Measurements from ENCODE around the gene P3H4.
"Not testable (repeated sequence)": the region's sequence is repeated elsewhere in the genome, so short reads cannot be mapped to it uniquely, and the experiment has no call there.

Gene P3H4

GRCh38 chr17:41811549-41812380, at the start of gene P3H4:
P3H4 (minus strand) TSS chr17:41811949; CDS start chr17:41811915, 34 bp downstream.
- DNase-seq: peak; percentile 79
- in situ Hi-C loops (cut with HindIII; ENCODE audit: low pct_ligation_motif_present, low pct_unique_long_range_greater_than_20kb, low sequenced_read_pairs): no loop called here

GRCh38 chr17:41860254-41860931, 48.6 kb upstream of the P3H4 start:
- in situ Hi-C loops (cut with HindIII; ENCODE audit: low pct_ligation_motif_present, low pct_unique_long_range_greater_than_20kb, low sequenced_read_pairs): no loop called here
- DNase-seq: no peak

- DNase-seq; in situ Hi-C loops (cut with HindIII; ENCODE audit: low pct_ligation_motif_present, low pct_unique_long_range_greater_than_20kb, low sequenced_read_pairs): not testable (repeated sequence)
Observed at GRCh38 chr17:41851382-41851781, 39.6 kb upstream of the P3H4 start.

- in situ Hi-C loops (cut with HindIII; ENCODE audit: low pct_ligation_motif_present, low pct_unique_long_range_greater_than_20kb, low sequenced_read_pairs): no loop called here
Observed at GRCh38 chr17:41849251-41849990, 37.7 kb upstream of the P3H4 start.

GRCh38 chr17:41848788-41849187, 37.0 kb upstream of the P3H4 start:
- in situ Hi-C loops (cut with HindIII; ENCODE audit: low pct_ligation_motif_present, low pct_unique_long_range_greater_than_20kb, low sequenced_read_pairs): no loop called here
- no peak for DNase-seq

More at GRCh38 chr17:41849251-41849990, 37.7 kb upstream of the P3H4 start:
- no peak for DNase-seq

- DNase-seq: no peak
- in situ Hi-C loops (cut with HindIII; ENCODE audit: low pct_ligation_motif_present, low pct_unique_long_range_greater_than_20kb, low sequenced_read_pairs): no loop called here
Observed at GRCh38 chr17:41844971-41845370, 33.2 kb upstream of the P3H4 start.

- in situ Hi-C loops (cut with HindIII; ENCODE audit: low pct_ligation_motif_present, low pct_unique_long_range_greater_than_20kb, low sequenced_read_pairs); DNase-seq: not testable (repeated sequence)
Observed at GRCh38 chr17:41840781-41841180, 29.0 kb upstream of the P3H4 start.

GRCh38 chr17:41839448-41839847, 27.7 kb upstream of the P3H4 start:
- in situ Hi-C loops (cut with HindIII; ENCODE audit: low pct_ligation_motif_present, low pct_unique_long_range_greater_than_20kb, low sequenced_read_pairs); DNase-seq: not testable (repeated sequence)

GRCh38 chr17:41837761-41838538, 26.2 kb upstream of the P3H4 start, which contains the start of gene KLHL10:
KLHL10 (plus strand) TSS chr17:41837825; CDS start chr17:41837933, 108 bp downstream.
- DNase-seq: no peak
- in situ Hi-C loops (cut with HindIII; ENCODE audit: low pct_ligation_motif_present, low pct_unique_long_range_greater_than_20kb, low sequenced_read_pairs): no loop called here

- in situ Hi-C loops (cut with HindIII; ENCODE audit: low pct_ligation_motif_present, low pct_unique_long_range_greater_than_20kb, low sequenced_read_pairs): no loop called here
- no peak for DNase-seq
Observed at GRCh38 chr17:41836550-41837196, 24.9 kb upstream of the P3H4 start.

GRCh38 chr17:41835800-41836549, 24.2 kb upstream of the P3H4 start, which contains the start of gene NT5C3B:
NT5C3B (minus strand) TSS chr17:41836232; CDS start chr17:41836193, 39 bp downstream.
- DNase-seq: peak; percentile 66
- in situ Hi-C loops (cut with HindIII; ENCODE audit: low pct_ligation_motif_present, low pct_unique_long_range_greater_than_20kb, low sequenced_read_pairs): no loop called here

GRCh38 chr17:41835214-41835799, 23.6 kb upstream of the P3H4 start:
- DNase-seq: no peak
- in situ Hi-C loops (cut with HindIII; ENCODE audit: low pct_ligation_motif_present, low pct_unique_long_range_greater_than_20kb, low sequenced_read_pairs): no loop called here

- in situ Hi-C loops (cut with HindIII; ENCODE audit: low pct_ligation_motif_present, low pct_unique_long_range_greater_than_20kb, low sequenced_read_pairs); DNase-seq: not testable (repeated sequence)
Observed at GRCh38 chr17:41829961-41830360, 18.2 kb upstream of the P3H4 start.

GRCh38 chr17:41825175-41825845, 13.6 kb upstream of the P3H4 start:
- in situ Hi-C loops (cut with HindIII; ENCODE audit: low pct_ligation_motif_present, low pct_unique_long_range_greater_than_20kb, low sequenced_read_pairs): no loop called here
- DNase-seq: no peak

- in situ Hi-C loops (cut with HindIII; ENCODE audit: low pct_ligation_motif_present, low pct_unique_long_range_greater_than_20kb, low sequenced_read_pairs): no loop called here
Observed at GRCh38 chr17:41824086-41824485, 12.3 kb upstream of the P3H4 start.

GRCh38 chr17:41823580-41823979, 11.8 kb upstream of the P3H4 start:
- in situ Hi-C loops (cut with HindIII; ENCODE audit: low pct_ligation_motif_present, low pct_unique_long_range_greater_than_20kb, low sequenced_read_pairs): no loop called here
- DNase-seq: no peak

More at GRCh38 chr17:41824086-41824485, 12.3 kb upstream of the P3H4 start:
- DNase-seq: no peak
